Measurements from ENCODE around the gene RMC1.

GRCh38 chr18:23530195-23530594, 26.9 kb downstream of the RMC1 start:
- no peak for TF ChIP-seq CTCF (IDR thresholded peaks at IDR 0.05; ENCODE audit: low read depth, low read length)
- TF ChIP-seq EZH2phosphoT487 (IDR thresholded peaks at IDR 0.05; ENCODE audit: low read depth), result no peak
